HepG2 (cell line): Measurements from ENCODE around the gene AGBL1. TPM values are rescaled to one million over a fixed set of nuclear protein-coding genes. Genes with fewer than 3 reads are reported as not detected.

Experiments
- ATAC-seq: fragments of 200-7000 bp; cut with Tn5 transposase; 3 replicates; pipeline ENCODE4 v1.9.1; 2020; ENCODE audit warnings: mild to moderate bottlenecking, moderate library complexity
- BruUV-seq: library from RNA; stranded (reverse); fragments of 400-500 nt; replicated peaks from 2 replicates; lab custom pipeline; 2021; lab: Mats Ljungman, UMichigan
- CTCF ChIA-PET: fragments of 300-600 bp; formaldehyde crosslinking; extraction: SDS; loops from one replicate; lab custom pipeline; 2021; ENCODE audit warnings: low total read pairs, inconsistent platforms, low intra/inter-chr PET ratio; lab: Yijun Ruan, JAX
- POLR2A ChIA-PET: fragments of 350-600 bp; sonication (Branson Sonifier 250); formaldehyde crosslinking; loops from one replicate; lab custom pipeline; 2020; ENCODE audit warnings: antibody characterized with exemption, inconsistent platforms; lab: Yijun Ruan, JAX
- DNase-seq: peaks from one replicate; pipeline ENCODE4 v3.0.0-alpha.2; 2015; ENCODE audit warnings: low spot score
- FAIRE-seq: peaks from 3 replicates; lab custom pipeline; 2011; peaks lifted over from hg19 to GRCh38; lab: Jason Lieb, UNC
- H2AFZ ChIP-seq: one replicate; pipeline ENCODE4 v1.6.1; 2011; ENCODE audit warnings: low read length, inconsistent platforms
- H3K27ac ChIP-seq: fragments of 300-600 bp; 3 replicates; pipeline ENCODE4 v1.8.0; 2011; ENCODE audit warnings: mixed run types, mild to moderate bottlenecking, mixed read lengths, low read length, inconsistent platforms; ENCODE audit not compliant: insufficient read depth; ENCODE audit errors: extremely low read length
- H3K27me3 ChIP-seq, 2 experiments: fragments of 200-600 bp in 1 of 2; 2 replicates in 1 of 2; 3 replicates in 1 of 2; pipeline versions ENCODE4 v1.6.0 to v1.8.0; 2011; ENCODE audit warnings: low read length in 2 of 2, mild to moderate bottlenecking in 2 of 2, moderate library complexity in 2 of 2, inconsistent platforms in 1 of 2; ENCODE audit not compliant: insufficient read depth in 2 of 2, control insufficient read depth in 1 of 2
- H3K36me3 ChIP-seq, 2 experiments: fragments of 200-600 bp in 1 of 2; replicated peaks in 1 of 2; 2 replicates in 1 of 2; 3 replicates in 1 of 2; pipeline versions ENCODE4 v1.5.1 to v1.8.0; 2011; ENCODE audit warnings: low read length in 2 of 2, inconsistent platforms in 1 of 2; ENCODE audit not compliant: insufficient read depth in 2 of 2, control insufficient read depth in 1 of 2
- H3K4me1 ChIP-seq: 2 replicates; pipeline ENCODE4 v1.5.1; 2012; ENCODE audit warnings: low read length, inconsistent platforms; ENCODE audit not compliant: insufficient read depth
- H3K4me2 ChIP-seq: 2 replicates; pipeline ENCODE4 v1.6.0; 2011; ENCODE audit warnings: low read depth, low read length, inconsistent platforms
- H3K4me3 ChIP-seq, 3 experiments: fragments of 200-600 bp in 1 of 3; sonication (generic), shearing (Covaris generic) in 1 of 3; replicated peaks in 1 of 3; 2 replicates each; pipeline ENCODE4 v1.5.1; 2011 to 2016; ENCODE audit warnings: low read length in 3 of 3, inconsistent platforms in 2 of 3, low read depth in 2 of 3, mild to moderate bottlenecking in 2 of 3, control low read depth in 1 of 3, mixed read lengths in 1 of 3; ENCODE audit not compliant: insufficient read depth in 1 of 3
- H3K79me2 ChIP-seq: one replicate; pipeline ENCODE4 v1.6.1; 2011; ENCODE audit warnings: low read length, inconsistent platforms; ENCODE audit not compliant: insufficient read depth
- H3K9ac ChIP-seq: 2 replicates; pipeline ENCODE4 v1.6.0; 2011; ENCODE audit warnings: mild to moderate bottlenecking, low read depth, low read length, inconsistent platforms; ENCODE audit not compliant: insufficient read depth
- H3K9me3 ChIP-seq: 2 replicates; pipeline ENCODE4 v1.5.1; 2012; ENCODE audit warnings: mild to moderate bottlenecking, low read length
- H4K20me1 ChIP-seq: 2 replicates; pipeline ENCODE4 v1.6.0; 2011; ENCODE audit warnings: inconsistent platforms, mild to moderate bottlenecking, low read length, moderate library complexity; ENCODE audit not compliant: insufficient read depth
- DR1 ChIP-seq: sonication (generic); formaldehyde crosslinking; IDR thresholded peaks from 2 replicates; pipeline ENCODE4 v1.8.0; 2021; ENCODE audit warnings: mild to moderate bottlenecking, missing genetic modification reagents, inconsistent platforms
- MAZ ChIP-seq, 2 experiments: sonication (generic) in 1 of 2; formaldehyde crosslinking in 1 of 2; IDR thresholded peaks; 2 replicates each; pipeline versions ENCODE4 v1.5.0 to v1.6.1; 2012 to 2020; ENCODE audit warnings: low read depth in 2 of 2, mild to moderate bottlenecking in 2 of 2, borderline replicate concordance in 1 of 2, improper control_type of control experiment in 1 of 2, low read length in 1 of 2, missing genetic modification reagents in 1 of 2, moderate library complexity in 1 of 2
- MIER3 ChIP-seq: IDR thresholded peaks from 2 replicates; pipeline ENCODE4 v1.6.1; 2016; ENCODE audit warnings: missing compliant biosample characterization, borderline replicate concordance
- RAD21 ChIP-seq: fragments of 450-650 bp; formaldehyde crosslinking; IDR thresholded peaks from 2 replicates; pipeline ENCODE4 v1.5.0; 2020; ENCODE audit warnings: mild to moderate bottlenecking
- SETDB1 ChIP-seq: sonication (generic); formaldehyde crosslinking; IDR thresholded peaks from 2 replicates; pipeline ENCODE4 v1.5.1; 2020; ENCODE audit warnings: missing genetic modification reagents, mild to moderate bottlenecking, borderline replicate concordance
- ZNF281 ChIP-seq: sonication (generic); formaldehyde crosslinking; IDR thresholded peaks from 2 replicates; pipeline ENCODE4 v1.4.0; 2020; ENCODE audit warnings: missing genetic modification reagents, borderline replicate concordance
- ZNF431 ChIP-seq: sonication (generic); formaldehyde crosslinking; IDR thresholded peaks from 2 replicates; pipeline ENCODE4 v1.9.0; 2022; ENCODE audit warnings: missing genetic modification reagents, low read depth, mild to moderate bottlenecking, borderline replicate concordance
- ZNF562 ChIP-seq: sonication (generic); formaldehyde crosslinking; IDR thresholded peaks from 2 replicates; pipeline ENCODE4 v1.8.0; 2022; ENCODE audit warnings: missing genetic modification reagents, borderline replicate concordance
- ZNF777 ChIP-seq: sonication (generic); formaldehyde crosslinking; IDR thresholded peaks from 2 replicates; pipeline ENCODE4 v1.4.0; 2020; ENCODE audit warnings: missing genetic modification reagents
- WGBS: methylation state at CpG from one replicate; pipeline ENCODE4 v1.1.6; 2017; ENCODE audit warnings: low lambda C conversion rate; 5-methylcytosine and 5-hydroxymethylcytosine counted together
- in situ Hi-C: cut with HindIII; loops from 2 replicates; pipeline ENCODE4 v1.10.0; 2017; ENCODE audit warnings: low pct_unique_long_range_greater_than_20kb; ENCODE audit not compliant: extremely low pct_ligation_motif_present
- intact Hi-C: fragments of 100-400 bp; cut with micrococcal nuclease; formaldehyde crosslinking; loops from one replicate; pipeline ENCODE4 v1.10.0; 2022; ENCODE audit not compliant: unreplicated experiment
- polyA plus RNA-seq, 8 experiments: library from polyadenylated mRNA; depleted of rRNA in 3 of 8; stranded (reverse) in 7 of 8; unstranded in 1 of 8; fragments of >200 nt; fragmentation: Illumina TruSeq in 4 of 8; extraction: Trizol in 4 of 8; gene quantifications; 2 replicates each; pipeline versions ENCODE4 v1.2.1 to v1.2.3, GENCODE V29; 2011 to 2016; ENCODE audit warnings: low read depth in 4 of 8, missing spikeins in 1 of 8, mixed read lengths in 1 of 8; ENCODE audit not compliant: insufficient read depth in 1 of 8
- total RNA-seq, 5 experiments: library from RNA; depleted of rRNA; stranded (reverse); fragments of >200 nt; fragmentation: Illumina TruSeq; extraction: Trizol; gene quantifications; 2 replicates each; pipeline ENCODE4 v1.2.3, GENCODE V29; 2016; ENCODE audit warnings: low read depth in 1 of 5
- TF ChIP-seq, protein P1 (sequence below): IDR thresholded peaks from 2 replicates; pipeline ENCODE4 v1.6.1; 2016; ENCODE audit warnings: low read depth, borderline replicate concordance
- TF ChIP-seq, protein P2 (sequence below): sonication (generic); formaldehyde crosslinking; IDR thresholded peaks from 2 replicates; pipeline ENCODE4 v1.8.0; 2022; ENCODE audit warnings: mild to moderate bottlenecking, missing genetic modification reagents, moderate library complexity

Gene AGBL1
- total and polyA plus RNA-seq, 2 of the 13 experiments (the other 11 are each of a cell fraction or from before 2014, with no cell fraction given), result 0.01 TPM; not detected in 1

DNA sequence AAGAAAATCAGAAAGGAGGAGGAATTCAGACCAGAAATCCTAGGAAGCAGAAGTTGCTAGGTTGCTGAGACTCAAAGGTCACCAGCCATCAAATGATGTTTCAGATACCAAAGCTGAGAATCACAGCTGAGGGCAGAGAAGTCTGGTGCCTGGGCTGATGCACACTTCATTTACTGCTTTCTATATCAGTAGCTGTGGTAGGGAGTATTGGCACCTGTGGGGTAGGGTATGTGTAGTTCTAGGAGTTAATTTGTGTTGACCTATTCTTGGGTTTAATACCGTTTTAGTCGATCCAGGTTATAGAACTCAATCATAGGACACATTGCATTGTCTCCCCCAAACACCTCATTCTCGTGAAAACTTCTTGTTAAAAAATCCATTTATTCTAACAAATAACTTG, 529.6 kb downstream of the AGBL1 start (continued):
- no peak for TF ChIP-seq MAZ (IDR thresholded peaks at IDR 0.05; ENCODE audit: borderline replicate concordance, low read depth, low read length)
- TF ChIP-seq MAZ (CRISPR knock-in tag; IDR thresholded peaks at IDR 0.05; ENCODE audit: low read depth), result no peak
- no peak for TF ChIP-seq ZNF431 (CRISPR knock-in tag)
- no peak for TF ChIP-seq RAD21 (CRISPR knock-in tag)
- no peak for TF ChIP-seq MIER3
- no peak for TF ChIP-seq ZNF281 (CRISPR knock-in tag)

DNA sequence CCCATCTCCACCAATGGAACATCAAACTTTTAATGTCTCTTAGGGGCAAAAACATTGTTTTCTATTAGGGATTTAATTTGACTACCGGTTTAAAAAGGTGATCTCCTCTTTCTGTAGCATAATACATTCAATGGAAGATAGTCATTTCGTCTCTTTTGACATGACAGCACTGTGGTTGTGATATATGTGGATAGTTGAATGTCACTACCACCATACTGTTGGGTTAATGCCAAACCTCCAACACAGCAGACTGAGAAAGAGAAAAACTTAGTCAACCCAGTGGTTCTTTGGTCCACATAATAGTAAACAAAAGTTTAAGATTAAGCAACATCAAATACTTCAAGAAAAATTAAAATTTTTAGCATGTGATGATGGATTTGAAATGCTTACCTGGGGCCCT, 530.4 kb downstream of the AGBL1 start:
- Histone ChIP-seq H3K9ac (no peak overlapping the region), H3K9me3 (peaks cover 59% of the 10 kb centered on the region), H3K27ac (no peak overlapping the region), H3K4me1 (no peaks in the 10 kb centered on the region), H3K4me2 (no peak overlapping the region), H3K27me3 (no peaks in the 10 kb centered on the region), H3K36me3 (no peaks in the 10 kb centered on the region), H3K4me3 (no peak overlapping the region), H3K79me2 (no peaks in the 10 kb centered on the region), H2AFZ (no peak overlapping the region), H4K20me1 (no peaks in the 10 kb centered on the region)
- POLR2A ChIA-PET, result no interaction called here
- CTCF ChIA-PET, result no interaction called here
- intact Hi-C loops, result no loop called here
- DNase-seq, result no peak
- WGBS, result 0% methylated on average over 2 of the region's 2 CpGs
- no peak for FAIRE-seq
- in situ Hi-C loops, result loop anchor here (25.0 kb wide), 1 partner anchor 748 kb away; no protein-coding TSS in a partner anchor
- no peak for ATAC-seq
- BruUV-seq, result no TSS peak
- TF ChIP-seq, protein P1, sequence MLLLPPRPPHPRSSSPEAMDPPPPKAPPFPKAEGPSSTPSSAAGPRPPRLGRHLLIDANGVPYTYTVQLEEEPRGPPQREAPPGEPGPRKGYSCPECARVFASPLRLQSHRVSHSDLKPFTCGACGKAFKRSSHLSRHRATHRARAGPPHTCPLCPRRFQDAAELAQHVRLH (CRISPR knock-in tag), result no peak
- TF ChIP-seq, protein P2, sequence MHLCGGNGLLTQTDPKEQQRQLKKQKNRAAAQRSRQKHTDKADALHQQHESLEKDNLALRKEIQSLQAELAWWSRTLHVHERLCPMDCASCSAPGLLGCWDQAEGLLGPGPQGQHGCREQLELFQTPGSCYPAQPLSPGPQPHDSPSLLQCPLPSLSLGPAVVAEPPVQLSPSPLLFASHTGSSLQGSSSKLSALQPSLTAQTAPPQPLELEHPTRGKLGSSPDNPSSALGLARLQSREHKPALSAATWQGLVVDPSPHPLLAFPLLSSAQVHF (CRISPR knock-in tag), result no peak
- TF ChIP-seq SETDB1 (CRISPR knock-in tag), result no peak
- TF ChIP-seq ZNF777 (CRISPR knock-in tag), result no peak
- TF ChIP-seq DR1, result no peak
- no peak for TF ChIP-seq ZNF562
